SKM-1 treated with dmso at 0.1 percent for 144 hours (cell line): Measurements from ENCODE around the gene NAE1.

Experiments
- DNase-seq: peaks from one replicate; lab custom pipeline; 2025; ENCODE audit not compliant: unreplicated experiment; lab: John Stamatoyannopoulos, UW

The NAE1 gene

GRCh38 chr16:66850115-66850815, 19.5 kb upstream of the NAE1 start:
- no peak for DNase-seq

DNA sequence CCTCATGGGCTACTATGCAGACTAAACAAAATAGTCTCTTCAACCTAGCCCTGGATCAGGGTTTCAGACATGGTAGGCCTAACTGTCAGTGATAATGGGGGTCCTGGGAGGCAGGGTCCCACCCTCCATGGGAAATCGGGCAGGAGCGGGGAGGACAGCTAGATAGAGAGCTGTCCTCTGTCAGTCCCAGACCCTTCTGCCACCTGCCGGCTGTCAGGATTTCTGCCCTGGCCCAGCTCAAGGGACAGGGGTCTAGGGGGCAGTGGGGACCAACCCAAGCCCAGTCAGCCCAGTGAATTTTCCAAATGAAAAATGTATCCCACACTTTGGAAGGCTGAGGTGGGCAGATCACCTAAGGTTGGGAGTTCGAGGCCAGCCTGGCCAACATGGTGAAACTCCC, 18.8 kb upstream of the NAE1 start:
- DNase-seq: no peak

- no peak for DNase-seq
Observed at GRCh38 chr16:66849021-66849420, 18.2 kb upstream of the NAE1 start.

DNA sequence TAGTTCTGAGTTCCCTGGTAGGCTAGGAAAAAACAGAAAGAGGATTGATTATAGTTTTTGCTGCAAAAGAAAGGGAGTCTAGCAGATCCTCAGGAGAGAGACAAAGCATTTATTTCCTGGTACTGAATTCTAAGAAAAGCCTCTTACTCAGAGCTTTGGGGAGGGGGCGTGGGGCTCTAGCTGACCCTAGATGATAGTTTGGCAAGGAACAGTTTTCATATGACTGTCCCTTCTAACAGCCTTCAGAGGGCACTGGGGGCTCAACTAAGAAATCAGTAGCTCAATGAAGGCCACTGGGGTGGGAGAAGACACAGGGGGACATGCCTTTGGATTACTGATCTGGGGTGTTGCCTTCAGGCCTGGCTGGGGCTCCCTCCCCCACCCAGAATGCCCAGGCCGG, 17.4 kb upstream of the NAE1 start:
- DNase-seq: no peak

DNA sequence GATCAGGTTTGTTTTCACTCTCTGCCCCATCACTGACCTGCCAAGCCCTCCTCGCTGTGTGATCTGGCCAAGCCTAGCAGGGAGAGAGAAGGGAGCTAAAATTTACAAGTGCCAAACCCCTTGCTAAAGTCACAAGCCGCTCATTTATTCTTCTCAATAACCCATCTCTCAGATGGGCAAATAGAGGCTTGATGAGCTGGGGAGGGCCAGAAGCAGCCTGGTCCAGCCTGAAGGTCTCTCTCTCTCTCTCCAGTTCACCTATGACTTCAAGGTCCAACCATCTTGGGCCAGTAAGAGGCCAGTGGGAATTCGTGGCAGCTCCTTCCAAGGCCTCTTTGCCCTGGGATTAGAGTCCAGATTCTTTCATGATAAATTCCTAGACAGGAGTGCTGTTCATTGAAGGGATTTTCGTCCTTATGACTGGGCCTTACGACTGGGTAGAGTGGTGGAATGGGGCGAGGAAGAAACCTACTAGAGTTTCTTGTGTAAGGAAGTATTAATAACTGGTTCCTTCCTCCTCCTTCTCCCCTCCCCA, 16.8 kb upstream of the NAE1 start:
- no peak for DNase-seq

DNA sequence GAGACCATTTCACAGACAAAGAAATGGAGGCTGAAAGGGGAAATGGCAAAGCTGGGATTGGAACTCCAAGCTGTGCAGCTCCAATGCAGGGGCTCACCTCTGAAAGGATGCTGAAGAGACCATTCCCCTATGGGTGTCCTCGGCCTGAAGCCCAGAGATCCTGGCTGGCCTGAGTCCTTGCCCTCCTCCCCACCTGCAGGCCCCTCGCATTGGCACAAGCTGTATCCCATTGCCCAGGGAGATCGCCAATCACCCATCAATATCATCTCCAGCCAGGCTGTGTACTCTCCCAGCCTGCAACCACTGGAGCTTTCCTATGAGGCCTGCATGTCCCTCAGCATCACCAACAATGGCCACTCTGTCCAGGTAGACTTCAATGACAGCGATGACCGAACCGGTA, 16.1 kb upstream of the NAE1 start:
- DNase-seq: no peak

DNA sequence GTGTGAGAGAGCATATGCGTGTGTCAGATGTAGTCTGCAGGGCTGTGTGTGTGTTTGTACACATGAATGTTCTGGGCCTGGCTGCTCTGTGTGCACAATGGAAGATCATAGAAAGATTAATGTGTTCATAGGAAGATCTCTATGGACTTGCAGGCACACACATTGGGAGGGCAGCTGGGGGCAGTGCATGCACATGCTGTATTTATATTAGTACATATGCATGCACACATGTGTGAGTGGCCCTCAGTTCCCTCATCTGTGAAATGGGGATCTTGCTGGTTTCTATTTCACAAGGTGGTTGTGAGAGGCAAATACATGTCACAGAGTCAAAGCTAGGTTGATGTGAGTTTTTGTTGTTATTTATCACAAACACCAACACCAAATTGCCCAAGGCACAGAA, 15.5 kb upstream of the NAE1 start:
- no peak for DNase-seq

- no peak for DNase-seq
Observed at GRCh38 chr16:66845791-66846221, 15.0 kb upstream of the NAE1 start.

DNA sequence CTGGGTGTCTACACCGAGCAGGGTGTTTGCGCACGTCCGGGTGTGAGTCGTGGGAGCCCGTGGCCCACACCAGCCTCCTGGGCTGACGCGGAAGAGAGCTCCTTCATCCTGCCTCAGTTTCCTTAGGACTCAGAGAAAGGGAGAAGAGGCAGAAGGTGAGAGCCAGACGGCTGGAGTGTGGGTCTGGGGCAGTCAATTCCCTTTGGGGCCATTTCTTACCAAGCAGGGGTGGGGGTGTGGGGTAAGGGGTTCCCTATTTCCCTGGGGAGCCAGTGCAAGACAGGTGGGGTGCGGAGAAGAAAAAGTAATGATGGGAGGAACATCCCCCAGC, 14.3 kb upstream of the NAE1 start:
- DNase-seq: no peak

- no peak for DNase-seq
Observed at GRCh38 chr16:66844342-66845079, 13.7 kb upstream of the NAE1 start, which contains the start of gene CA7. TSS of gene CA7 (plus strand) at chr16:66844414. CDS start at chr16:66844488, 74 bp downstream.

DNA sequence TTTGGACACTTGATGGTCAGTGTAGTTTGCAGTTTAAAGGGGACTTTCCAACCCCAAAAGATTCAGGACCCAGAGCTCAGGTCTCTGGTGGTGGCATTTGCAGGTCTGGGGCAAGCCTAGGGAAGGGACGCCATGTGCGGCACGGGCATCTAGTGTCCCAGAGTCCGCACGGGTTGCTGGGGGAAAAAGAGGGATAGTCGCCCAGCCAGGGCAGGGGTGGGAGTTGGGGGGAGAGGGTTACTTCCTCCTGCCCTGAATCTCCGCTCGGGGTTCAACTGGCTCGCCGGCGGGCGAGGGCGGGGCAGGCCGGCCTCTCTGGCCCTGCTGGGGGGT, 13.2 kb upstream of the NAE1 start:
- DNase-seq: no peak

DNA sequence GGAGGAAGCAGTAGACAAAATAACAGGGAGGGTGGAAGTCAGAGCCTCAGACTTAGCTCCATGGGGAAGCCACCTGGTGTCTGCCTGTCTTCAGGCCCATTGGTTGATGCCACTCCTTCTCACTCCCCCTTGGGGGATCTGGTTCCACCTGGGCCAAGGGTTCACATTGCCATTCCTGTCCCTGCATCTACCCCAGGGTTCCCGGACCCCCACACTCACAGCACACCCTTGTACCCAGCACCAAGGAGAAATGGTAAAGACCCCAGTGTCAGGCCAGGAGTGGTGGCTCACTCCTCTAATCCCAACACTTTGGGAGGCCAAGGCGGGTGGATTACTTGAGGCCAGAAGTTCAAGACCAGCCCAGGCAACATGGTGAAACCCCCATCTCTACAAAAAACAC, 12.4 kb upstream of the NAE1 start:
- no peak for DNase-seq

DNA sequence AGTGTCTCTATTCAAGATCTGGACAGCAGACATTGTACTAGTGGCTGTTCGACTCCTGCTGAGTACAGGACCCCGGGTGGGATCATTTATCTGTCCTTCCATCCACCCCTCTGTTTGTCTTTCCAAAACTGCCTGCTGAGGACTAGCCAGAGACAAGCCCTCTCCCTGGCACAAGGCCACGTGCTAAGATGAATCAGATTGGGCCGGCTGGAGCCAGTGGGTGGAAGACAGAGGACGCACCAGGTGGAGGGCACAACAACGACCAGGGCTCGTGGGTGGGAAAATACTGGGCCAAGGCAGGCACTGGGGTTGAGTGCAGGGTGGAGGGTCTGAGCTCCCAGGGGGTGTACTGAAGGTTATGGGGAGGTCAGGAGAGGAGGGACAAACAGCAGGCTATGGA, 12.0 kb upstream of the NAE1 start:
- DNase-seq: no peak

DNA sequence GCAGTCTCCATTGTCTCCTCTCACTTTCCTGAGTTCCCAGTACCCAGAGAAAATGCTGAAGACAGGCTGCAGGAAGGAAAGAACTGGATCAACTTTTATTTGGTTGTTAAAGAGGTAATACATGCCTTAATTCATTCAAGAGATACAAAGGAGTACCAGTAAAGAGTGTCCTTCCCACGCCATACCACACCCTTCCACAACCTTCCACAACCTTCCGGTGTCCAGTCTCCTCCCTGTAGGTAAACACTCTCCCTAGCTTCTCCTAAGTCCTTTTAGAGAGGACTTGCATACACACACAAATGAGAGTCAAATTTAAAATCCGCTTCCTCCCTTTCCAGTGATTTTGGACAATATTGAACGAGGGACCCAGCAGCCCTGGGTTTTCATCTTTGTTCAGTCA, 10.6 kb upstream of the NAE1 start:
- DNase-seq: no peak

- no peak for DNase-seq
Observed at GRCh38 chr16:66840883-66841282, 10.1 kb upstream of the NAE1 start.

GRCh38 chr16:66834746-66835145, 4.0 kb upstream of the NAE1 start:
- DNase-seq: no peak

DNA sequence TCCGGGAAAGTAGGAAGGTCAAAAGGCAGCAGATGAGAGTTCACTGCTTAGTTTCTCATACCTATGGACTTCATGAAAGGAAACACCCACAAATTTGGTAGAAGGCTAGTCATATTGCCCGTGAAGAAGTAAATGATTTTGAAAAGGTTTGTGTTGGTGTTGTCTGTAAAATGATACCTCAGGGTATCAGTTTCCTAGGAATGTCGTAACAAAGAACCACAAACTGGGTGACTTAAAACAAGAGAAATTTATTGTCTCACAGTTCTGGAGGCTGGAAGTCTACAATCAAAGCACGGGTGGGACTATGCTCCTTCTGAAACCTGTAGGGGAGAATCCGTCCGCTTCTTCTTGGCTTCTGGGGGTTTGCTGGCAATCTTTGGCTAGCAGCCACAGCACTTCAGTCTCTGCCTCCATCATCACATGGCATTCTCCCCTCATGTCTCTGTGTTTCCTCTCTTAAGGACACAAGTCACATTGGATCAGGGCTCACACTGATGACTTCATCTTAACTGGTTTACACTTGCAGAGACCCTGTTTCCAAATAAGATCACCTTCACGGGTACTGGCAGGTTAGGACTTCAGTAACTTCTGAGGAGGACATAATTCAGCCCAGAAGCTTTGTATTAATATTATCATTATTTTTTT, 2.0 kb upstream of the NAE1 start:
- DNase-seq: no peak

DNA sequence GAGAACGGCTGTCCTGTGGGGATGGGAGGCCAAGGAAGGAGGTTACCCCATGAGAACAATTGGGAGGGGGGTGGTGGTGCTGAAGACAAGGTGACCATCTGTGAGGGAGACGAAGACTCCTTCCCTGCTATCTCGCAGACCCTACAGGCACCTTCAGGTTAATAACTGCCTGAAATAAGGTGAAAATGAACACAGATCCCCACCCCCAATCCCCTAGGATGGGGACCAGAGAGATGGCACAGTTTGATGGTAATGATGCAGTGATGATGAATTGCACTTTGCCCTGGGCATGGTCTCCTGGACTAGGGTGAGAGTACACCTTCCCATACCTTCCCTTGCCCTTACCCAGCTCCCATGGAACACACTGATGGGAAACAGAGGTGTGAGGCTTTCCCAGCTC, 1.4 kb upstream of the NAE1 start:
- DNase-seq: no peak

DNA sequence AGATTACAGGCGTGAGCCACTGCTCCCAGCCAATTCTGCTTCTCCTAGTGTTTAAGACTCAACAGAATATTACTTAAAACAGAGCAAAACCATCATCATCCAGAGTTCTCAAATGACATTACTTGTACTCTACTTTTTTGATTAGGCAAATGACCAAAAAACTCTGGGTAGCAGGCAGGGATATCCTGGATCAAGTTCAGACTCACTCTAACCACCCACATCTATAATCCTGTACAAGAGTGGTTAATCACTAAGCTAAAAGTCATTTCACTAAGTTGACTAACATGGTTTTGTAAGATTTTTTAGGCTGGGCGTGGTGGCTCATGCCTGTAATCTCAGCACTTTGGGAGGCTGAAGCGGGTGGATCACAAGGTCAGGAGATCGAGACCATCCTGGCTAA, 6.8 kb downstream of the NAE1 start:
- no peak for DNase-seq

DNA sequence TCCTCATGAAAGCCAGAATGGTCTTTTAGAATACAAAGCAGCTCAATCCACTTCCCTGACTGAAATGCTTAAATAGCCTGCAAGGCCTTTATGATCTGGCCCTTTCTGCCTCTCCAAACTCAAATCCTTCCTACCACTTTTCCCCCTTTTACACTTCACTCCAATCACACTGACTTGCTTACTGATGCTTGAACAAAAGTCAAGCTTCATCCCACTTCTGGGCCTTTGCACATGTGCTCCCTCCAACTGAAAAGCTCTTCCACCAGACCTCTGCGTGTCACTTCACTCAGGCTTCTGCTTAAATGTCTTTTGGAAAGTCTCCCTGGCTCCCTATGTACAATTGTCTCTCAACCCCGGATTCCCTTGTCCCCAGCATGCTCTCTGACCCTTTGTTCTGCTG, 16.0 kb downstream of the NAE1 start:
- no peak for DNase-seq

DNA sequence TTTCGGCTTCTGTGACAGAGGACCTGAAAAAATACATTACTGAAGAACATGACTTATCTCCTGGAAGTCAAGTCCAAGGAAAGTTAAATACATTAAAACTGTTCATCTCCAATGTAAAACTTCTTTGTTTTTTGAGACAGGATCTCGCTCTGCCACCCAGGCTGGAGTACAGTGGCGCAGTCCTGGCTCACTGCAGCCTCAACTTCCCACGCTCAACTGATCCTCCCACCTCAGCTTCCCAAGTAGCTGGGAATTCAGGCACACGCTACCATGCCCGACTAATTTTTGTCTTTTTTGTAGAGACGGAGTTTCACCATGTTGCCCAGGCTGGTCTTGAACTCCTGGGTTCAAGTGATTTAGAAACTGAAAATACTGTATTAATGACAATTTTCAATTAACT, 19.7 kb downstream of the NAE1 start:
- DNase-seq: no peak

GRCh38 chr16:66810391-66810790, 20.4 kb downstream of the NAE1 start:
- no peak for DNase-seq
